ENCODE results near the gene CCDC102B.

- TF ChIP-seq CHD1 (IDR thresholded peaks at IDR 0.05; ENCODE audit: low read depth, low read length) (no peak), TAF1 (IDR thresholded peaks at IDR 0.05; ENCODE audit: low read depth, low read length) (no peak), POLR2A (IDR thresholded peaks at IDR 0.05; ENCODE audit: control extremely low read depth in 1 of 2, low read depth in 2 of 2, low read length in 2 of 2) (no peak), POLR2AphosphoS5 (IDR thresholded peaks at IDR 0.05; ENCODE audit: low read depth, low read length) (no peak), CTCF (IDR thresholded peaks at IDR 0.05; ENCODE audit: control extremely low read depth in 1 of 3, insufficient read depth in 1 of 3, low read depth in 1 of 3, low read length in 3 of 3) (no peak), ATF2 (IDR thresholded peaks at IDR 0.05; ENCODE audit: low read length) (no peak), RAD21 (IDR thresholded peaks at IDR 0.05 in 1 of 2, conservative IDR thresholded peaks at IDR 0.05 in 1 of 2; ENCODE audit: low read depth in 2 of 2, low read length in 2 of 2) (no peak), SAP30 (IDR thresholded peaks at IDR 0.05; ENCODE audit: insufficient read depth, insufficient replicate concordance, low read length) (no peak), SIRT6 (IDR thresholded peaks at IDR 0.05; ENCODE audit: low read length) (no peak), RFX5 (IDR thresholded peaks at IDR 0.05; ENCODE audit: borderline replicate concordance, low read depth, low read length) (no peak), TEAD4 (IDR thresholded peaks at IDR 0.05; ENCODE audit: low read depth, low read length) (no peak), USF2 (IDR thresholded peaks at IDR 0.05; ENCODE audit: low read length) (no peak)
These were observed 3.9 kb upstream of the CCDC102B start for GRCh38 chr18:68793951-68794350.
